Measurements from ENCODE around the gene VSX1. TPM values are rescaled to one million over a fixed set of nuclear protein-coding genes. Genes with fewer than 3 reads are reported as not detected.

The VSX1 gene
- total RNA-seq (not detected), polyA plus RNA-seq (not detected)

DNA sequence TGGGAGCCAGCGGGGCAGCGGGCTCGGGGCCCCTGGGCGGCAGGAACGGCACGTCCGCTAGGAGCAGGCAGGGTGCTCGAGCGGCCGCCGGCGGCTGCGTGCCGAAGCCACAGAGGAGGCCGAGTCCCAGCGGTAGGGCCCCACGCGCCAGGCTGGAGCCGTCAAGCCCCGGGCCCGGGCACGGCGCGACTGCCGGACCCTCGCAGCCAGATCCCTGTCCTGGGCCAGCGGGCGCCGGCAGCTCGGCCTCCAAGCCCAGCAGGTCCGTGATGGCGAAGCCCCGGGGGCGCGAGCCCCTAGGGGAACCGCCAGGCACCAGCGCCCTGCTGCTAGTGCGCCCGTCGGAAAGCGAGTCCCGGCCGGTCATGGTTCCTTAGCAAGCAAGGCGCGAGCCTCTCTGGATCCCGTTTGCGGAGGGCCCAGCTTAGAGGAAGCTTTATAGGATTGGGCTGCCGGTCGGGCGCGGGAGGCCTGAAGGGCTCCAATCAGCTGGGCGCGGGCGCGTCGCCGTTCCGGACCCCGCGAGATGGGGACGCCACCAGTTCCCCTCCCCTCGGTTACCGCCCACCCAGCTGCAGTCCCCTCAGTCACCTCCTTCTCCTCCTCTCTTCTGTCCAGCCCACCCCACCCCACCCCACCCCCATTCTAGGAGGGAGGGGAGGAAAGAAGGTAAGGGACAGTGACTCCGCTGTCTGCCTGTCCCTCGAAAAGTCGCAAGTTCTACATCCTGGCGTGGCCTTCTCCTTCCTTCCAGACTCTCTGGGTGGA lies at the start of gene VSX1:
TSS of gene VSX1 (minus strand) at position 412 of the 768 bp plus-strand sequence. CDS start at position 367, 45 bp downstream.
- H3K9me3 ChIP-seq (ENCODE audit: control insufficient read depth in 1 of 2, low read length in 2 of 2), result no peaks in the 10 kb centered on the region
- DNase-seq, result no peak
- H3K36me3 ChIP-seq (ENCODE audit: insufficient read depth, low read length), result no peaks in the 10 kb centered on the region
- ChIA-PET POLR2A (ENCODE audit: partially characterized antibody) (interaction anchor here (0.9 kb wide), 1 partner anchor 9 kb away, joined by 4 read pairs; no protein-coding TSS in a partner anchor), CTCF (ENCODE audit: partially characterized antibody) (interaction anchor here (1.2 kb wide), 1 partner anchor 97 kb away, joined by 3 read pairs; no protein-coding TSS in a partner anchor)
- H3K4me1 ChIP-seq (ENCODE audit: insufficient read depth, low read length), result peaks cover 32% of the 10 kb centered on the region
- peaks cover 52% of the 10 kb centered on the region for H3K27me3 ChIP-seq (ENCODE audit: insufficient read depth, low read length)
- H3K27ac ChIP-seq (ENCODE audit: low read depth, low read length), result no peak within 1 kb of the TSS
- Mint-ChIP-seq H3K27ac (peak within 1 kb of the TSS in 2 of 7 donors; percentile 13 to 64), H3K4me1 (peaks cover 6 to 43% (median 26%) of the 10 kb centered on the region in 4 donors), H3K27me3 (peaks cover 47 to 64% of the 10 kb centered on the region in 2 donors), H3K36me3 (peaks cover 2 to 3% of the 10 kb centered on the region in 2 donors), H3K4me3 (peak within 1 kb of the TSS in 7 of 8 donors; percentile 22 to 75 (median 41)), H3K9me3 (peaks cover 0 to 5% (median 0%) of the 10 kb centered on the region in 8 donors)
- intact Hi-C loops (cut with micrococcal nuclease), result no loop called here
- no peak within 1 kb of the TSS for H3K4me3 ChIP-seq (ENCODE audit: low read length in 2 of 2)

GRCh38 chr20:25129908-25130307 lies 48.0 kb upstream of the VSX1 start:
- CTCF ChIA-PET (ENCODE audit: partially characterized antibody), result interaction anchor here (1.2 kb wide), 1 partner anchor 39 kb away, joined by 3 read pairs; no protein-coding TSS in a partner anchor
- H3K27me3 Mint-ChIP-seq, result peaks cover 7 to 9% of the 10 kb centered on the region in 2 donors
- H3K4me3 Mint-ChIP-seq, result no peak overlapping the region
- no peaks in the 10 kb centered on the region for H3K36me3 Mint-ChIP-seq
- Histone ChIP-seq H3K36me3 (ENCODE audit: insufficient read depth, low read length) (no peaks in the 10 kb centered on the region), H3K4me3 (ENCODE audit: low read length in 2 of 2) (no peak overlapping the region), H3K27me3 (ENCODE audit: insufficient read depth, low read length) (no peaks in the 10 kb centered on the region), H3K4me1 (ENCODE audit: insufficient read depth, low read length) (no peaks in the 10 kb centered on the region), H3K9me3 (ENCODE audit: control insufficient read depth in 1 of 2, low read length in 2 of 2) (no peaks in the 10 kb centered on the region), H3K27ac (ENCODE audit: low read depth, low read length) (no peak overlapping the region)
- peaks cover 0 to 6% (median 0%) of the 10 kb centered on the region in 8 donors for H3K9me3 Mint-ChIP-seq
- intact Hi-C loops (cut with micrococcal nuclease), result no loop called here
- no peaks in the 10 kb centered on the region for H3K4me1 Mint-ChIP-seq
- no peak for DNase-seq
- POLR2A ChIA-PET (ENCODE audit: partially characterized antibody), result no interaction called here
- H3K27ac Mint-ChIP-seq, result no peak overlapping the region

- no peak for DNase-seq
- no peaks in the 10 kb centered on the region for H3K36me3 Mint-ChIP-seq
- no peak overlapping the region for H3K27ac Mint-ChIP-seq
- H3K27ac ChIP-seq (ENCODE audit: low read depth, low read length), result no peak overlapping the region
- H3K9me3 ChIP-seq (ENCODE audit: control insufficient read depth in 1 of 2, low read length in 2 of 2), result no peaks in the 10 kb centered on the region
- H3K4me1 ChIP-seq (ENCODE audit: insufficient read depth, low read length), result no peaks in the 10 kb centered on the region
- no peak overlapping the region for H3K4me3 Mint-ChIP-seq
- no peak overlapping the region for H3K4me3 ChIP-seq (ENCODE audit: low read length in 2 of 2)
- H3K36me3 ChIP-seq (ENCODE audit: insufficient read depth, low read length), result no peaks in the 10 kb centered on the region
- intact Hi-C loops (cut with micrococcal nuclease), result no loop called here
- peaks cover 7 to 8% of the 10 kb centered on the region in 2 donors for H3K27me3 Mint-ChIP-seq
- H3K9me3 Mint-ChIP-seq, result peaks cover 0 to 6% (median 0%) of the 10 kb centered on the region in 8 donors
- CTCF ChIA-PET (ENCODE audit: partially characterized antibody), result interaction anchor here (1.0 to 1.2 kb wide), 2 partner anchors 12 to 38 kb away, joined by 3 read pairs; no protein-coding TSS in a partner anchor
- no peaks in the 10 kb centered on the region for H3K27me3 ChIP-seq (ENCODE audit: insufficient read depth, low read length)
- POLR2A ChIA-PET (ENCODE audit: partially characterized antibody), result no interaction called here
- H3K4me1 Mint-ChIP-seq, result no peaks in the 10 kb centered on the region
These were observed 47.5 kb upstream of the VSX1 start for GRCh38 chr20:25129428-25129827.

DNA sequence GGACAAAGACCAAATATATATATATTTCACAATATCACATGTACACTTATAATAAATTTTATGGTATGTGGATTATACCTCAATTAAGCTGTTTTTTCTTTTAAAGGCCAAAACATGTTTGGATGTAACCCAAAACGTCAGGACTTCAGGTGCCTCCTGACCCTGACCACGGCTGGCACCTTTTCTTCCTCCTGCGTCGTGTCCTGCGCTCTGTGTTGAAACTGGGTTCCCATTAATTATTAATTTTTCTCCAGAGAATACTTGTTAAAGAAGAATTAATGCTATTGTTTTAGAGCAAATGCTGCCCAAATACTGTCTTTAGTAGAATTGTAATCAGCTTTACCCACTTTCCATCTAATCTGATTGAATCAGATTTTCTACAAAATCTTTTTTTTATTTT lies 46.7 kb upstream of the VSX1 start:
- no peak for DNase-seq
- H3K9me3 ChIP-seq (ENCODE audit: control insufficient read depth in 1 of 2, low read length in 2 of 2), result no peaks in the 10 kb centered on the region
- peaks cover 0 to 6% (median 0%) of the 10 kb centered on the region in 8 donors for H3K9me3 Mint-ChIP-seq
- no peak overlapping the region for H3K4me3 ChIP-seq (ENCODE audit: low read length in 2 of 2)
- H3K4me1 Mint-ChIP-seq, result no peaks in the 10 kb centered on the region
- no peak overlapping the region for H3K4me3 Mint-ChIP-seq
- no peaks in the 10 kb centered on the region for H3K36me3 ChIP-seq (ENCODE audit: insufficient read depth, low read length)
- H3K27me3 Mint-ChIP-seq, result peaks cover 7 to 8% of the 10 kb centered on the region in 2 donors
- H3K27ac Mint-ChIP-seq, result no peak overlapping the region
- CTCF ChIA-PET (ENCODE audit: partially characterized antibody), result interaction anchor here (1.0 kb wide), 1 partner anchor 11 kb away, joined by 3 read pairs; no protein-coding TSS in a partner anchor
- no peak overlapping the region for H3K27ac ChIP-seq (ENCODE audit: low read depth, low read length)
- H3K36me3 Mint-ChIP-seq, result no peaks in the 10 kb centered on the region
- intact Hi-C loops (cut with micrococcal nuclease), result no loop called here
- POLR2A ChIA-PET (ENCODE audit: partially characterized antibody), result no interaction called here
- H3K4me1 ChIP-seq (ENCODE audit: insufficient read depth, low read length), result no peaks in the 10 kb centered on the region
- H3K27me3 ChIP-seq (ENCODE audit: insufficient read depth, low read length), result no peaks in the 10 kb centered on the region

GRCh38 chr20:25127761-25128537 lies 46.0 kb upstream of the VSX1 start:
- H3K27ac Mint-ChIP-seq, result no peak overlapping the region
- no peak overlapping the region for H3K4me3 ChIP-seq (ENCODE audit: low read length in 2 of 2)
- peaks cover 0 to 6% (median 0%) of the 10 kb centered on the region in 8 donors for H3K9me3 Mint-ChIP-seq
- H3K36me3 ChIP-seq (ENCODE audit: insufficient read depth, low read length), result no peaks in the 10 kb centered on the region
- intact Hi-C loops (cut with micrococcal nuclease), result no loop called here
- H3K27me3 Mint-ChIP-seq, result peaks cover 2 to 8% of the 10 kb centered on the region in 2 donors
- H3K4me1 ChIP-seq (ENCODE audit: insufficient read depth, low read length), result no peaks in the 10 kb centered on the region
- ChIA-PET CTCF (ENCODE audit: partially characterized antibody) (no interaction called here), POLR2A (ENCODE audit: partially characterized antibody) (no interaction called here)
- no peak for DNase-seq
- H3K4me1 Mint-ChIP-seq, result no peaks in the 10 kb centered on the region
- H3K36me3 Mint-ChIP-seq, result no peaks in the 10 kb centered on the region
- no peaks in the 10 kb centered on the region for H3K27me3 ChIP-seq (ENCODE audit: insufficient read depth, low read length)
- no peaks in the 10 kb centered on the region for H3K9me3 ChIP-seq (ENCODE audit: control insufficient read depth in 1 of 2, low read length in 2 of 2)
- H3K27ac ChIP-seq (ENCODE audit: low read depth, low read length), result no peak overlapping the region
- H3K4me3 Mint-ChIP-seq, result no peak overlapping the region

- Histone ChIP-seq H3K27ac (ENCODE audit: low read depth, low read length) (no peak overlapping the region), H3K4me3 (ENCODE audit: low read length in 2 of 2) (no peak overlapping the region), H3K9me3 (ENCODE audit: control insufficient read depth in 1 of 2, low read length in 2 of 2) (no peaks in the 10 kb centered on the region), H3K36me3 (ENCODE audit: insufficient read depth, low read length) (no peaks in the 10 kb centered on the region), H3K27me3 (ENCODE audit: insufficient read depth, low read length) (no peaks in the 10 kb centered on the region), H3K4me1 (ENCODE audit: insufficient read depth, low read length) (no peaks in the 10 kb centered on the region)
- CTCF ChIA-PET (ENCODE audit: partially characterized antibody), result no interaction called here
- peaks cover 0 to 1% of the 10 kb centered on the region in 2 donors for H3K27me3 Mint-ChIP-seq
- intact Hi-C loops (cut with micrococcal nuclease), result no loop called here
- no peak overlapping the region for H3K27ac Mint-ChIP-seq
- H3K36me3 Mint-ChIP-seq, result no peaks in the 10 kb centered on the region
- no peak overlapping the region for H3K4me3 Mint-ChIP-seq
- H3K9me3 Mint-ChIP-seq, result peaks cover 0 to 6% (median 0%) of the 10 kb centered on the region in 8 donors
- DNase-seq, result no peak
- POLR2A ChIA-PET (ENCODE audit: partially characterized antibody), result no interaction called here
- H3K4me1 Mint-ChIP-seq, result no peaks in the 10 kb centered on the region
These were observed 44.5 kb upstream of the VSX1 start for GRCh38 chr20:25126204-25127029.
